ENCODE results near the gene CCIN.

The CCIN gene

DNA sequence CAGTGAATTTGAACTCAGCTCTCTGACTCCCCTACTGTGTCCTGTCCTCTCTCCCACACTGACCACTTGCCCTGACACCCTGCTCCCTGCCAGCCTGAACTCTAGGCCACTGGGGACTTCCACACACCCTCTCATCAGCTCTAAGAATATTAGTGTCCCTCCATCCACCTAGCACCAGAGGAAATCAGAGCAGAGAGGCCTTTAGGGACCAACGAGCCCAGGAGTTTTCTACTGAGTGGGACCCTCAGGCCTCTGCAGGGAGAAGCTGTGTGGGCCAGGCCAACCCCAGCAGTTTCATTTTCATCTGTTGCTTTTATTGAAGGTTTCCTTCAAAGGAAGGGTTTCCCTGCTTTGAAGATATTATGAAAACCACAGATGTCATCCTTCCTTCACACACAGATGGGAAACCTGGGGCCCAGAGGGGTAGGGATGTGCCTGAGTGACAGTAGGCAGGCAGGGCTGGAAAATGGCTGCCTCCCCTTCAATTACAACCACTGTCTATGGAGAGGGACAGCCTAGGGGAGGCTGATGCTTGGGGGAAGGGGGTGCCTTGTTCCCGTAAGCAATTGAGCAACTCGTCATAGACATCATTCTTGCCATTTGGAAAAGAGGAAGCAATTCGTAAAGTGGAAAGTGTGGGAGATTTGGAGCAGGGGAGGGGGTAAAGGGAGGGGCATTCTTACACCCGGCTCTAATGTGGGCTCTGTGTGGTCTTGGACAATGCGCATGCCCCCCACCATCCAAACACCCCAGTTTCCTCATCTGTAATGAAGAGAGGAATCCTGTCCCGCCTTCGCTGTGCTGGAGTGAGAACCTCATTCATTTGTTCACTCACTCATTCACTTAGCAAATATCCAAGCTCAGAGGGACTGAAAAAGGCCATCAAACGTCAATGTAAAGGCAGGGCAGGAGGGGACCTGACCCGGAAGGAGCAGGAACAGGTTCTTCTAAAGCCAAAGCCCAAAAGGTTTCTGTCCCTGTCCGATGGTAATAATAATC lies 28.8 kb upstream of the CCIN start:
- no peak for DNase-seq (ENCODE audit: low read depth in 2 of 2)

DNA sequence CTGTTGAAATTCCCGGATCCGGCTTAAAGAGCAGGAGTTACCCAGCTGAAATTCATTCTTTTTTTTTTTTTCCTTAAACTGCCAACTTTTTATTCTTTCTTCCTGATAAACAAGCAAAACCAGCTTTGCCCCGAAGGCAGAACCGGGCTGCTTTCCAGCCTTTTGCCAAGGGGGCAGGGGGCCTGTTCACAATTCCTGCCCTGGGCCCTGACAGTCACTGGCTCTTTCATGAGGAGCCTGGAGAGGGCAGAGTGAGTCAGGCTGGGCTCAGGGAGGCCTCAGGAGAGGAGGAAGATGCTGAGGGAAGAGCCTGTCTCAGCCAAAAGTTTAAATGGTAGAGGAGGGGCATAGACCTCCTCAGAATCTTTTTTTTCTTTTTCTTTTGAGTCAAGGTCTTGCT lies 27.9 kb upstream of the CCIN start:
- no peak for DNase-seq (ENCODE audit: low read depth in 2 of 2)

DNA sequence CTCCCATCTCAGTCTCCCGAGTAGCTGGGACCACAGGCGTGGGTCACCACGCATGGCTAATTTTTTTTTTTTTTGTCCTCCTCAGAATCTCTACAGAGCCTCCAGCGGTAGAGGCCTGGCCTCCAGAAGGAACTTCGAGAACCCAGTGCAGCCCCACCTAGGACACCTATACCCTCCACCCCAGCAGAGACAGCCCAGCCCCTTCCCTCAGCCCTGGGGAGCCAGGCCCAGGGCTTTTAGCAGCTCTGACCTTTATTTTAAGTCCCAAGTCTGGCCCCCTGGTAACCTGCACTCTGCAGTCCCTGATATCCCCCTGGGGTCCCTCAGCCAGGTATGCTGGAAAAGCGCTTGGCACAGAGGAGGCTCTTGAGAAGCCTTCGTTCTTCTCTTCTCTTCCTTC lies 27.4 kb upstream of the CCIN start:
- no peak for DNase-seq (ENCODE audit: low read depth in 2 of 2)

- DNase-seq (ENCODE audit: low read depth in 2 of 2) = no peak
These were observed 26.5 kb upstream of the CCIN start for GRCh38 chr9:36142510-36143244.

- DNase-seq (ENCODE audit: low read depth in 2 of 2) = no peak
These were observed 25.9 kb upstream of the CCIN start for GRCh38 chr9:36143245-36143641.

- no peak for DNase-seq (ENCODE audit: low read depth in 2 of 2)
These were observed 24.6 kb upstream of the CCIN start for GRCh38 chr9:36144309-36145232.

DNA sequence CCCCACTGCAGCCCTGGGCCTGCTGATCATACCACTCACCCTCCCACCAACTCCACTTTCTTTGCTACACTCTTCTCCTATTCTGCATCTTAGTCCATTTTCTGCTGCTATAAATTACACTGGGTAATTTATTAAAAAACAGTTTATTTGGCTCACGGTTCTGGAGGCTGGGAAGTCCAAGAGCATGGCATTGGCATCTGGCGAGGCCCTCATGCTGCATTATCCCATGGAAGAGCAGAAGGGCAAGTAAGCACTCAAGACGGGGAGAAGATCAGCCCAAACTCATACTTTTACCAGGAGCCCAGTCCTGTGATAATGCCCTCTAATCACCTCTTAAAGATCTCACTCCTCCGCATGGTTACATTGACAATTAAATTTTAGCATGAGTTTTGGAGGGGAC lies 23.2 kb upstream of the CCIN start:
- DNase-seq (ENCODE audit: low read depth in 2 of 2) = no peak

DNA sequence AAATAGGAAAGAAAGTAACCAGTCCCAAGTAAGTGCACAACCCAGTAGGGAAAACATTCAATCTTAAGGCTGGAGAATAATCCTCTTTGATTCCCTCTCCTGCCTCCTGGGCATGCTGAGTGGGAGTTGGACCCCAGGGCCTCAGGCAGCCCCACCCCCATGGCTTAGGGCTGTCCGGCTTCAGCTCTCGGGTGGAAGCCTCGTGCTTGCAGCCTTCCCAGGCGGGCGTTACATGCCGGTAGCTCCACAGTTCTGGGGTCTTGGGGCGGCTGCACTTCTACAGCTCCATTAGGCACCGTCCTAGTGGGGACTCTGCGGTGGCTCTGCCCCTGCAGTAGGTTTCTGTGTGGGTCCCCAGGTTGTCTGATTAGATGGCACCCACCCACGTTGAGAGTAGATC lies 22.5 kb upstream of the CCIN start:
- DNase-seq (ENCODE audit: low read depth in 2 of 2) = no peak

DNA sequence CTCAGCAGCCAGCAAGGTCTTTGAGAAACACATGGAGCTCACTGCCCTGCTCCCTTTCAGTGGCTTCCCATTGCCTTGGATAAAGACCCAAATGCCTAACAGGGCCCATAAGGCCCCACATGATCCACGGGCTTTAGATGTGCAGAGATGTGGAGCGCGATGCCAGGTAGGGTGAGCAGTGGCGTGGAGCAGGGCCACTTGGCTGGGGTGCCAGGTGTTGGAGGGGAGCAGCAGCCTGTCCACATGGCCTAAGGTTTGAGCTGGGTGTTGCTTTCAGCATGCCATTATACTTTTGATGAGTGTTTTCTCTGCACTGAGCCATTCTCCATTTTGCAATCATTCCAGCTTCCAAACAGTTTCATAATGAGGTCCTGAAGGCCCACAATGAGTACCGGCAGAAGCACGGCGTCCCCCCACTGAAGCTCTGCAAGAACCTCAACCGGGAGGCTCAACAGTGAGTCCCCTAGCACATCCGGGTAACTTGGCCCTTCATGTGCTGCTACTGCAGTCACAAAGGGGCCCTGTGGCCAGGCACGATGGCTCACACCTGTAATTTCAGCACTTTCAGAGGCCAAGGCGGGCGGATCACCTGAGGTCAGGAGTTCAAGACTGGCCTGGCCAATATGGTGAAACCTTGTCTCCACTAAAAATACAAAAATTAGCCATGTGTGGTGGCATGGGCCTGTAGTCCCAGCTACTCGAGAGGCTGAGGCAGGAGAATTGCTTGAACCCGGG lies 21.6 kb upstream of the CCIN start:
- DNase-seq (ENCODE audit: low read depth in 2 of 2) = no peak

DNA sequence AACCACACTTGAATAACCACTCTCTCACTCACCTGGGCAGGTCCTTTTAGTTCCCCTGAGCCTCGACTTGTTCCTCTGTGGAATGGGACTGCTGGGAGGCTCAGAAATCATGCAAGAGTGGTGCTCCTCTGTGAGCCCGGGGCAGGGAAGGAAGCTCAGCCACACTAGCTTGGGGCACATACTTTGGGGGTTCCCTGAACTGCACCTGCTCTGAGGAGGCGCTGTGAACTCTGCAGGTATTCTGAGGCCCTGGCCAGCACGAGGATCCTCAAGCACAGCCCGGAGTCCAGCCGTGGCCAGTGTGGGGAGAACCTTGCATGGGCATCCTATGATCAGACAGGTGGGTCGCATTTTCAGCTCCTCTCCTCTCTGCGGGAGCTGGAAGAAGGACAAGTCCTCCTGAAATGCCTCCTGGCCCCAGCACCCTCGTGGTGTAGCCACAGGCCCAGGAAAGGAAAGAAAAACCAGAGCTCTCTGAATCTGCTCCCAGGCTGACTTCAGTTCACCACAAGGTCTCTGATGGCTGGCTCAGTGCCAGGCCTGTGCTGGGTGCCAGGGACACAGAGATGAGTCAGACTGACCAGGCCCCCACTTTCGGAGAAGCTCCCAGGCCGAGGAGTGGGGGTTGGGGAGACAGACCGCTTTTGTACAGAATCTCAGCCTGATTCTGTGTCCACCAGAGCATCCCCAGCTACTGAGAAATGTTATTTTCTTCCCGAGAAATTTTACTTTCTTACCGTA lies 20.7 kb upstream of the CCIN start:
- peak; percentile 88 to 90 for DNase-seq (ENCODE audit: low read depth in 2 of 2)

DNA sequence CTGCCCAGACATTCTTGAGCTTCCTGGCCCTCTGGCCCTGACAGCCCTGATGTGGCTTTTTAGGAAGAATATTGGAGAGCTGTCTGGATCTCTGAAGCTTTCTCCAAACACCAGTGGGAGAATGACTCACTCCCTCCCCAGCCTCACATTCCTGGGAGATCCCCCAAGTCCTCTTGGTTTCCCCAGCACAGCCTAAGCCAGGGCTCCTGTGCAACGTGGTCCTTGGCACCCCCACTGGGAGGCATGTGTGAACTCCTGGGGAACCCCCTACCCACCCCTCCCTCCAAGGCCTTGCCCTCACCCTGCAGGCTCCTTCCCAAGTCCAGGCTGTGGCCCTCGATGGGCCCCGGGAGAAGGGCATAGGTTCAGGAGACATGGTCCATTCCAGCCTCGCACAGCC lies 20.0 kb upstream of the CCIN start:
- peak in 1 of 2 experiments; percentile 52 for DNase-seq (ENCODE audit: low read depth in 2 of 2)

- no peak for DNase-seq (ENCODE audit: low read depth in 2 of 2)
These were observed 18.4 kb upstream of the CCIN start for GRCh38 chr9:36150574-36151315.

GRCh38 chr9:36151316-36152210 lies 17.6 kb upstream of the CCIN start:
- no peak for DNase-seq (ENCODE audit: low read depth in 2 of 2)

DNA sequence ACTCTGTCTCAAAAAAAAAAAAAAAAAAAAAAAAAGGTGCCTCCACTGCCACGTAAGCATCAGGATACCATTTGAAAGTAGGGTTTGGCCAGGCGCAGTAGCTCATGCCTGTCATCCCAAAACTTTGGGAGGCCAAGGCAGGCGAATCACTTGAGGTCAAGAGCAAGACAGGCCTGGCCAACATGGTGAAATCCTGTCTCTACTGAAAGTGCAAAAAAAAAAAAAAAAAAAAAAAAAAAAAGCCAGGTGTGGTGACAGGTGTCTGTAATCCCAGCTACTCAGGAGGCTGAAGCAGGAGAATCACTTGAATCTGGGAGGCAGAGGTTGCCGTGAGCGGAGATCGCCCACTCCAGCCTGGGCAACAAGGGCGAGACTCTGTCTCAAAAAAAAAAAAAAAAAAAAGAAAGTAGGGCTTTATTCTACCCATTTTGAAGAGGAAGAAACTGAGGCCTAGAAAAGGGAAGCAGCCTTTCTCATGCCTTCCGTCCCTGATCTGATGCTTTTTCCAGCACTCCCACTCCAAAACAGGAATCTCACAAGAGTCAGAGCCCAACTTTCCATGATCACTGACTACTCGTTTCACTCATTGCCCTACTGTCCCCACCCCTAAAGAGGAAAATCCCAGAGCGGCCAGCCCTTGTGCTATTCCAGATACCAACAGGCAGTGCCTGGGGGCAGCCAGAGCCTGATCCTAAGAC lies 16.3 kb upstream of the CCIN start:
- DNase-seq (ENCODE audit: low read depth in 2 of 2) = no peak

DNA sequence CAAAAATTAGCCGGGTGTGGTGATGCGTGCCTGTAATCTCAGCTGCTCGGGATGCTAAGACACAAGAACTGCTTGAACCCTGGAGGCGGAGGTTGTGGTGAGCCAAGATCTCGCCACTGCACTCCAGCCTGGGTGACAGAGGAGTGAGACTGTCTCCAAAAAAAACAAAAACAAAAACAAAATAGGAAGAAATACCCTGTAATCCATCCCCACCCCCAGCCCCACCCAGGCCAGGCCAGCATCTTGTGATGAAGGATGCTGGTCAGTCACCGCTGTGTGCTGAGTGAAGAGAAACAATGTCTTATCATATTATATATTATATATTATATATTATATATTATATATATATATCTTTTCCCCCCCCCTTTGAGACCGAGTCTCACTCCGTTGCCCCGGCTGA lies 15.4 kb upstream of the CCIN start:
- no peak for DNase-seq (ENCODE audit: low read depth in 2 of 2)

DNA sequence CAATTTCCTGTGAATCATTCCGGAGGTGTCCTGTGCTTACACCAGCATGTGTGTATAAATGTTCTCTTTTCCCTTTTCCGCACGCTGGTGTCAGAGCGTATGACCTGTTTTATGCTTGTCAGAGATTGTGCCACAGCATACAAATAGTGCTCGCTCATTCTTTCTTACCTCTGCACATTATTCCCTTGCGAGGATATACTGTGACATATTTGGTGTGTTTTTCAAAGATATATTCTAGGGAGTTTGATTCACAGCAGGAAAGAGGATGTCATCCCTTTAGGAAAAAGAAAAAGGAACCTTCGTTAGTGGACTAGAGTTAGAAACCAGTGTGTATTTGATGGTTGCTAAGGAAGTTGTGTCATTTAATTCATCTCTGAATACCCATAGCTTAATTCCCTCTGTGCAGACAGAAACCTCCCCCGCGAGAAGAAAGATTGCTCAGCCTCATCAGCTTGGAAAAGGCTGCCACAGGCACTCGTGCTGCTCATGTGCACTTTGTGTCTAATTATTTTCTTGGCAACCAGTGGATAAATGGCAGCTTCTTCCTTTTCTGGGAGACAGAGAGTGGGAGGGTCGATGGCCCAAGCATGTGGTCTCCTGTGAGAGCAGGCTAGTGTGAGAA lies 14.7 kb upstream of the CCIN start:
- DNase-seq (ENCODE audit: low read depth in 2 of 2) = no peak

GRCh38 chr9:36156116-36156515 lies 13.1 kb upstream of the CCIN start:
- no peak for DNase-seq (ENCODE audit: low read depth in 2 of 2)

DNA sequence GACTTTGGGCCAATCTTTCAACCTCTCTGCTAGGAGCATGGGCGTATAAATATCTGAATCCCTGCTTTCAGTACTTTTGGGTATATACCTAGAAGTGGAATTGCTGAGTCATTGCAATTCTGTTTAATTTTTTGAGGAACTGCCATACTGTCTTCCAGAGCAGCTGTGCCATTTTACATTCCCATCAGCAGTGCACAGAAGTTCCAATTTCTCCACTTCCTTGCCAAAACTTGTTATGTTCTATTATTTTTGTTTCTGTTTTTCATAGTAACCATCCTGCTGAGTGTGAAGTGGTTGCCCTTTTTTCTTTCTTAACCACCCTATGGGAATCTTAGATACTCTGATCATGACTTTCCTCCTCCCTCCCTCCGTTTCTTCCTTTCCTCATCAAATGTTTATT lies 11.1 kb upstream of the CCIN start:
- DNase-seq (ENCODE audit: low read depth in 2 of 2) = no peak

Measured in fibroblast of skin of left quadriceps (primary cell).